H9 (cell line): Measurements from ENCODE around the gene CTIF. TPM values are rescaled to one million over a fixed set of nuclear protein-coding genes. Genes with fewer than 3 reads are reported as not detected.

Experiments used
- DNase-seq: peaks from one replicate; pipeline ENCODE4 v3.0.0-alpha.2; 2017
- H2AFZ ChIP-seq: one replicate; pipeline ENCODE4 v1.6.1; 2013; ENCODE audit warnings: mild to moderate bottlenecking, low read length, control low read depth, moderate library complexity
- H2AK5ac ChIP-seq: 2 replicates; pipeline ENCODE4 v1.6.1; 2013; ENCODE audit warnings: low read length, control low read depth, mixed read lengths; ENCODE audit not compliant: insufficient read length
- H2BK120ac ChIP-seq: one replicate; pipeline ENCODE4 v1.6.1; 2013; ENCODE audit warnings: low read depth, mild to moderate bottlenecking, low read length, control low read depth, inconsistent platforms; ENCODE audit not compliant: poor library complexity, severe bottlenecking
- H2BK12ac ChIP-seq: 2 replicates; pipeline ENCODE4 v1.6.1; 2013; ENCODE audit warnings: low read length, control low read depth, mixed read lengths, low read depth; ENCODE audit not compliant: insufficient read length
- H2BK15ac ChIP-seq: 2 replicates; pipeline ENCODE4 v1.6.1; 2013; ENCODE audit warnings: low read depth, low read length, control low read depth
- H2BK20ac ChIP-seq: one replicate; pipeline ENCODE4 v1.6.1; 2013; ENCODE audit warnings: low read depth, mild to moderate bottlenecking, low read length, control low read depth, inconsistent platforms; ENCODE audit not compliant: poor library complexity, severe bottlenecking
- H2BK5ac ChIP-seq: 2 replicates; pipeline ENCODE4 v1.6.1; 2013; ENCODE audit warnings: low read length, control low read depth, mixed read lengths; ENCODE audit not compliant: insufficient read length
- H3K14ac ChIP-seq: 2 replicates; pipeline ENCODE4 v1.6.1; 2013; ENCODE audit warnings: low read length, control low read depth; ENCODE audit not compliant: insufficient read depth
- H3K18ac ChIP-seq: 2 replicates; pipeline ENCODE4 v1.6.1; 2013; ENCODE audit warnings: low read depth, mild to moderate bottlenecking, mixed read lengths, low read length, control low read depth; ENCODE audit not compliant: insufficient read length
- H3K23ac ChIP-seq: 2 replicates; pipeline ENCODE4 v1.6.1; 2013; ENCODE audit warnings: low read length, control low read depth, mixed read lengths, low read depth; ENCODE audit not compliant: insufficient read length
- H3K23me2 ChIP-seq: 2 replicates; pipeline ENCODE4 v1.6.1; 2013; ENCODE audit warnings: low read depth, mild to moderate bottlenecking, mixed read lengths, low read length, control low read depth; ENCODE audit not compliant: insufficient read length, poor library complexity, severe bottlenecking
- H3K27ac ChIP-seq: 2 replicates; pipeline ENCODE4 v1.5.1; 2013; ENCODE audit warnings: low read length, control low read depth, mixed read lengths, low read depth; ENCODE audit not compliant: insufficient read length
- H3K27me3 ChIP-seq: 2 replicates; pipeline ENCODE4 v1.6.1; 2013; ENCODE audit warnings: low read length, control low read depth, inconsistent platforms; ENCODE audit not compliant: insufficient read depth
- H3K4ac ChIP-seq: 2 replicates; pipeline ENCODE4 v1.6.1; 2013; ENCODE audit warnings: low read depth, mild to moderate bottlenecking, control low read depth, inconsistent platforms, low read length, moderate library complexity
- H3K4me1 ChIP-seq: 2 replicates; pipeline ENCODE4 v1.6.1; 2013; ENCODE audit warnings: low read length, control low read depth, inconsistent platforms; ENCODE audit not compliant: insufficient read depth
- H3K4me2 ChIP-seq: 2 replicates; pipeline ENCODE4 v1.6.1; 2013; ENCODE audit warnings: low read length, control low read depth, mixed read lengths; ENCODE audit not compliant: insufficient read length, insufficient read depth
- H3K56ac ChIP-seq: 2 replicates; pipeline ENCODE4 v1.6.1; 2013; ENCODE audit warnings: low read depth, mild to moderate bottlenecking, mixed read lengths, low read length, control low read depth; ENCODE audit not compliant: insufficient read length
- H3K79me1 ChIP-seq: 2 replicates; pipeline ENCODE4 v1.6.1; 2013; ENCODE audit warnings: low read depth, mild to moderate bottlenecking, moderate library complexity, low read length, control low read depth, inconsistent platforms; ENCODE audit not compliant: insufficient read depth, poor library complexity, severe bottlenecking
- H3K79me2 ChIP-seq: 2 replicates; pipeline ENCODE4 v1.6.1; 2013; ENCODE audit warnings: low read length, control low read depth, inconsistent platforms; ENCODE audit not compliant: insufficient read depth
- H3K9ac ChIP-seq: 2 replicates; pipeline ENCODE4 v1.6.1; 2013; ENCODE audit warnings: low read length, control low read depth, mixed read lengths; ENCODE audit not compliant: insufficient read length; ENCODE audit errors: extremely low read depth
- H3K9me3 ChIP-seq: one replicate; pipeline ENCODE4 v1.6.1; 2013; ENCODE audit warnings: low read depth, low read length, inconsistent platforms; ENCODE audit not compliant: control insufficient read depth
- H3T11ph ChIP-seq: one replicate; pipeline ENCODE4 v1.6.1; 2013; ENCODE audit warnings: mild to moderate bottlenecking, low read length, control low read depth, inconsistent platforms
- H4K20me1 ChIP-seq: one replicate; pipeline ENCODE4 v1.6.1; 2013; ENCODE audit not compliant: control insufficient read depth, insufficient read length, insufficient read depth
- H4K5ac ChIP-seq: 2 replicates; pipeline ENCODE4 v1.6.1; 2013; ENCODE audit warnings: low read depth, mild to moderate bottlenecking, mixed read lengths, low read length, control low read depth; ENCODE audit not compliant: insufficient read length
- H4K8ac ChIP-seq: replicated peaks from 2 replicates; pipeline ENCODE4 v1.6.1; 2013; ENCODE audit warnings: low read length, control low read depth, mixed read lengths, low read depth; ENCODE audit not compliant: insufficient read length
- H4K91ac ChIP-seq: 2 replicates; pipeline ENCODE4 v1.6.1; 2013; ENCODE audit warnings: low read depth, mild to moderate bottlenecking, moderate library complexity, mixed read lengths, low read length, control low read depth; ENCODE audit not compliant: insufficient read length
- H3K27ac Mint-ChIP-seq, 3 experiments: 2 replicates in 2 of 3; 3 replicates in 1 of 3; pipeline ENCODE4 v1.8.0; 2020 to 2021; ENCODE audit warnings: mixed read lengths in 3 of 3, mild to moderate bottlenecking in 1 of 3, moderate library complexity in 1 of 3
- H3K27me3 Mint-ChIP-seq: 2 replicates; pipeline ENCODE4 v1.8.0; 2021; ENCODE audit warnings: low read depth, mild to moderate bottlenecking, moderate library complexity, mixed read lengths
- H3K36me3 Mint-ChIP-seq, 3 experiments: 2 replicates in 2 of 3; 3 replicates in 1 of 3; pipeline ENCODE4 v1.8.0; 2020 to 2021; ENCODE audit warnings: low read depth in 3 of 3, mixed read lengths in 3 of 3; ENCODE audit not compliant: insufficient read depth in 1 of 3
- H3K4me1 Mint-ChIP-seq, 2 experiments: 2 replicates each; pipeline ENCODE4 v1.8.0; 2020; ENCODE audit warnings: mixed read lengths in 2 of 2
- H3K4me3 Mint-ChIP-seq, 2 experiments: 2 replicates in 1 of 2; 3 replicates in 1 of 2; pipeline ENCODE4 v1.8.0; 2020 to 2021; ENCODE audit warnings: mild to moderate bottlenecking in 2 of 2, mixed read lengths in 2 of 2, moderate library complexity in 1 of 2
- H3K9me3 Mint-ChIP-seq, 2 experiments: 2 replicates in 1 of 2; 3 replicates in 1 of 2; pipeline ENCODE4 v1.8.0; 2020; ENCODE audit warnings: mild to moderate bottlenecking in 2 of 2, mixed read lengths in 2 of 2, moderate library complexity in 1 of 2
- CTCF ChIP-seq: fragments of 200-600 bp; sonication (generic); conservative IDR thresholded peaks from 3 replicates; pipeline ENCODE4 v1.8.0; 2021; ENCODE audit warnings: antibody characterized with exemption, mild to moderate bottlenecking
- WGBS: extraction: QIAGEN DNeasy Blood & Tissue Kit; methylation state at CpG from one replicate; pipeline ENCODE4 v1.1.7; 2013; ENCODE audit warnings: missing lambda C conversion rate, low lambda C conversion rate, mixed read lengths; ENCODE audit not compliant: insufficient read length; ENCODE audit errors: extremely low coverage; 5-methylcytosine and 5-hydroxymethylcytosine counted together
- total RNA-seq: library from RNA; stranded (reverse); gene quantifications from 2 replicates; pipeline ENCODE4 v1.2.1, GENCODE V29; 2021

The CTIF gene
- total RNA-seq, 1 experiment from 2014 or later = 15.8 TPM

GRCh38 chr18:48565105-48565504 is 26.3 kb downstream of the CTIF start:
- Histone ChIP-seq H3K9ac (no peak overlapping the region), H3K18ac (no peak overlapping the region), H3K27ac (no peak overlapping the region), H2AK5ac (no peak overlapping the region), H4K5ac (no peak overlapping the region), H2BK120ac (no peak overlapping the region), H3K14ac (no peak overlapping the region), H3K4me1 (peaks cover 2% of the 10 kb centered on the region; the same call in 1 of the 2 replicates), H3K79me1 (no peaks in the 10 kb centered on the region), H3K27me3 (no peaks in the 10 kb centered on the region), H4K8ac (no peak overlapping the region), H3K4ac (no peak overlapping the region), H4K91ac (no peak overlapping the region), H2BK5ac (no peak overlapping the region), H3T11ph (no peak overlapping the region), H3K79me2 (no peaks in the 10 kb centered on the region), H2AFZ (no peak overlapping the region), H2BK20ac (no peak overlapping the region), H3K4me2 (no peak overlapping the region), H2BK12ac (no peak overlapping the region), H3K23ac (no peak overlapping the region), H3K9me3 (no peaks in the 10 kb centered on the region), H4K20me1 (no peaks in the 10 kb centered on the region), H2BK15ac (no peak overlapping the region), H3K56ac (no peak overlapping the region), H3K23me2 (no peaks in the 10 kb centered on the region)
- H3K27me3 Mint-ChIP-seq = no peaks in the 10 kb centered on the region
- H3K9me3 Mint-ChIP-seq = peaks cover 13% of the 10 kb centered on the region in 2 experiments; a peak in 4 of 5 replicates
- H3K36me3 Mint-ChIP-seq = peaks cover 9 to 13% (median 12%) of the 10 kb centered on the region in 3 experiments
- peaks cover 27 to 29% of the 10 kb centered on the region in 2 experiments for H3K4me1 Mint-ChIP-seq
- no peak for TF ChIP-seq CTCF
- no peak overlapping the region for H3K4me3 Mint-ChIP-seq
- H3K27ac Mint-ChIP-seq = 0 out of 7 replicates have a peak overlapping the region, but pooled peaks of 1 of the 3 experiments have one; percentile 50
- DNase-seq = no peak
- no CpG with 5 or more reads among the region's 10 CpGs for WGBS
